HG03025 (cell line): ENCODE measurements around the gene MED20.
A peak's percentile ranks its signal among the peaks of the same experiment; 100 is the strongest.
"Not testable (repeated sequence)": the region's sequence is repeated elsewhere in the genome, so short reads cannot be mapped to it uniquely, and the experiment has no call there.

Experiments used
- ATAC-seq: cut with Tn5 transposase; IDR thresholded peaks from one replicate; pipeline ENCODE4 v1.9.1; 2021; ENCODE audit warnings: mild to moderate bottlenecking, moderate library complexity; ENCODE audit not compliant: unreplicated experiment, low FRiP score

MED20 gene, protein sequence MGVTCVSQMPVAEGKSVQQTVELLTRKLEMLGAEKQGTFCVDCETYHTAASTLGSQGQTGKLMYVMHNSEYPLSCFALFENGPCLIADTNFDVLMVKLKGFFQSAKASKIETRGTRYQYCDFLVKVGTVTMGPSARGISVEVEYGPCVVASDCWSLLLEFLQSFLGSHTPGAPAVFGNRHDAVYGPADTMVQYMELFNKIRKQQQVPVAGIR

DNA sequence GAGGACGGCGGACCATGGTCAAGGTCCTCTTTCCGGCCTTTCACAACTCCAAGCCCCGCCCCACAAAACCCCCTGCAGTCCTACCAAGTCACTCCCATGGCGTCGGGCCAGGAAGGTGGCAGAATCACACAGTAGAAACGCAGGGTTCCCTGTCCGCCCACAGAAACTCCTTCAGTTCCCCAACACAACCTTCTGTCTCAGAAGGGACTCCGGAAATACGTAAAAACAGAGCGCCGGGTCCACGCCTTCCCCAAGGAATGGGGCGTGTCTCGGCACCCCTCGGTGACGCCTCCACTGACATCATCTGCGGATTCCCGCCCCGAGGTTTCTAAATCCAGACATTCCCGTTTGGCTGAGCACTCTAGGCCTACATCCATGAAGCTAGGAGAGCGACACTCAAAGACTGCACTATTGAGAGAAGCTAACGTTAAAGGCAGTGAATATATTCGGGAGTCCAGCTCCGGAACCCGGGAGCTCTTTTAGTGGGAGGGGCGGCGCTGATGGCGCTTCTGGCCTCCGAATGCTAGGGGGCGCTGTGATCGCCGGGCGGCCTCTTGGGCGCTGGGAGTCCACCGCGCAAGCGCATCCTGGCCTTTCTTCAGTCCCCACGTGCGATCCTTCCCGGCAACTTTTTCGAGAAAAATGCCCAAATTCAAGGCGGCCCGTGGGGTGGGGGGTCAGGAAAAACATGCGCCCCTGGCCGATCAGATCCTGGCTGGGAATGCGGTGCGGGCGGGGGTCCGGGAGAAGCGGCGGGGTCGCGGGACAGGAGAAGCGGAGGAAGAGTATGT is at the start of gene MED20, which contains the start of gene BYSL:
TSS of gene MED20 (minus strand) at position 219 of the 791 bp plus-strand sequence. CDS start at position 98, 121 bp downstream.
TSS of gene BYSL (plus strand) at position 579 of the 791 bp plus-strand sequence. CDS start at position 643, 64 bp downstream.
- ATAC-seq = peak; percentile 86

DNA sequence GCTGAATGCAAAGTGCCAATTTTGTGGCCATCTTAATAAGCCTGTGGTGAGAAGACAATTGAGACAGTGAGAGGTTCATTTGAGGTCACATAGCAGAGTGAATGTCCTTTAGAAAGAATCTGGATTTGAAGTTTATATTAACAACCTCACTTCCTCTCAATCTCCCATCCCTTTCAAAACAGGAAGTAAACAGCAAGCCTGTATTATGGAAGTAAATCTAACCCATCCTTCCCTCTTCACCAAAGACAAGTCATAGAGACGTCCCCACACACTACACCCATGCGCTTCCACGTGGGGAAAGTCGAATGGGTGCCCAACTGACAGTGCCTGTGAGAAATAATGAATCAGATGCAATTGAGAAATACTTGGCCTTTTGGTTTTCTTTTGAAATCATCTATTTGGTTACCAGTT is 49.5 kb upstream of the MED20 start:
- no peak for ATAC-seq

DNA sequence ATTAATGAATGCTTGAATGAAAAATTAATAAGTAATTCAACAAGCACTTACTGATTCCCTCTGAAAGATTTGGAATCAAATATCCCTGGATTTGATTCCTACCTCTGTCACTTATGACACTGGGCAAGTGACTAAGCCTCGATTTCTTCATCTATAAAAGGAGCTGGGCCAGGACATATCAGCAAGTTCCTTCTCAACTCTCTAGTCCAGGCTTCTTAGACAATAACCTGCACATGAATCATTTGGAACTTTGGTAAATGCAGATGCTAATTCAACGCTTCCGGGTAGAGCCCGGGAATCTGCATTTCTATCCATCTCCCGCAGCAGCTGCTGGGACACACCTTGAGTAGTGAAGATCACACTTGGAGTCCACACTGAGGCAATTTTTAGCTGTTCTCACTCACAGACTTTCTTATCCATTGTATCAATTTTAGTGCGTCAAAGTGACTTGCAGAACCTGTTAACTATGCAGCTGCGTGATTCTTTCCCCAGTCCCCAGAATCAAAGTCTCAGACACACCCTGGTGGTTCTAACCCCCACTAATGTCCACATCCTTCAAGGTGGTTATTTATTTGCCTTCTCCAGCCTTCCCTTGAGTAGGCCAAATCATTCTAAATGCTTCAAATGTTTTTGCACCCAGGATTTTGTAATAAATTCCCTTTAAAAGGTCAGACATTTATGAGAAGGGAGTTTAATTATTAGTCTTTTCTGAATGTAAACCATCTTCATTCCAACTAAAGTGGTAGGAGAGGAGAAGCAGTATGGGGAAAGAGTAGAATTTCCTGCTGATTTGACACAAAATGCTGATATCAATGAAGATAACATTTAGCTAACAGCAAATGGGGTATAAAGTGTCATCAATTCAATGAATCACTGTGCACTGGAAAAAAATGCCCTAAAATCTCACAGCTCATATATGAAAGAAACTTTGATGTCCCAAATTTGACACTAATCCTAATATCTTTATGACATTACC is 46.7 kb upstream of the MED20 start:
- no peak for ATAC-seq

DNA sequence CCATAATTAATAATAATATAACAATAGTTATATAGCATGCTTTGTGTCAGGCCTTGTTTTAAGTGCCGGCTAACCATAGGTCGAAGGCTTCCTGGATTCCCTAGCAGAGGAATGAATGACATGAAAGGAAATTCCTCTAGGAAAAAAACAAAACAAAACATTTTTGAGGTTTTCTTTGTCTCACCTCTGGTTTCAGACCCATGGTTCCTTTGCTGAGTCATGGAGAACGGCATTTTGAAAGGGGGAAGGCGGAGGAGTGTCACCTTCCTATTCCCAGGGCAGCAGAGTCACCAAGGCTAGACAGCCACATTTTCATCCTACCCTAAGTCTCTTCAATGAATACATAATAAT is 46.0 kb upstream of the MED20 start:
- ATAC-seq = no peak

DNA sequence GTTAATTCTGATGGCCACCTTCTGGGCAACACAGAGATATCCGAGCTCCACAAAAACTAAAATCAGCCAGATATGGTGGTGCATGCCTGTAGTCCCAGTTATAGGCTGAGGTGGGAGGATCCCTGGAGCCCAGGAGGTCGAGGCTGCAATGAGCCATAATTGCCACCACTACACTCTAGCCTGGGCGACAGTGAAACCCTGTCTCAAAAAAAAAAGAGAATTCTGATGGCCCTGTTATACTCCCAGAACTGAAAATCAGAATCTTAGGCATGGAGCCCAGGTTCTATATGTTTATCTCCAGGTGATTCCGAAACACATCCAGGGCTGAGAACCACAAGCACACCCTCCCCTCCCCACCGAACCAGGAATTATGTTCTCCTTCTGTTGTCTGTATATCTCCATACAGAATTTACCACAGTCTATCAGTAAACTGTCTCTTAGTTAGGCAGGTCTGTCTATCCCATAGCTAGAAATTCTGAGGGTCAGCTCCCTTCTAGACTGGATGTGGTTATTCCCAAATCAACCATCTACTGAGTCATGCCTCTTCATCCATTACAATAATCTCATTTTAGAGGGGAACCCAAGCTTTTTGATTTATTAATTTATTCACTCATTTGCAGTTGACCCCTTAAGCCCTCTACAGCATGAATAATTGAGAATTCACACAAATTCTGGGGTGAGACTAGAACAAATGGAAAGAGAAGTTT is 45.4 kb upstream of the MED20 start:
- no peak for ATAC-seq

DNA sequence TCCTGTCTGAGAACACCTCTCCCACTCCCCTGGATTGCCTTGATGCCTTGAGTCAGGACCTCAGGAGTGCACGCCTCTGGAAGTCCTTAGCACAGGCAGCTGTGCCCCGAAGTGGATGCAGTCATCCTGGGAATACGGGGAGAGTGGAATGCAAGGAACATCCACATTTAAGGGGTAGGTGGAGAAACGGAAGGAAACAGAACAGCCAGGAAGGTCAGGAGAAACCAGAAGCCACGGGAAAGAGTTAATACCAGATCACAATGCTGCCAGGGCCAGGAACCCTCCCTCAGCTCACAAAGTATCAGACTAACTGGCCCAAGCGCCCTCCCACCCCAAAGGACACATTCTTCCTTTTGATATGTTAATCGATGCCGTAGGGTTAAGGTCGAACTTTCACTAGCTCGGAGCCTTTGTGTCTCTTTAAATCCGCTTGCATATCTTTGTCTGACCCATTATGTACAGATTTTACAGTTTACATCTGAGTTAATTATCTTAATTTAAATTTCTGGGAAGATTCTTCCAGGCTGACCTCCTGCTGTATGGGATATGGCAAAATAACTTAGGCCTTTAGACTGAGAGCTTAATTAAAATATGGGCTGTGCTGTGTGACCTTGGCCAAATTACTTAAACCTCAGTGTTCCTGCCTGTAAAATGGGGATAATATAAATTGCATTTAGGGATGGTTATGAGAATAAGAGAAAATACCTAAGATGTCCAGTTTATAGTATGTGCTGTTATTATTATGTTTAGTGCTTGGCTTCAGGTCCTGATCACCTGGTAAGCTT is 44.7 kb upstream of the MED20 start:
- ATAC-seq = no peak

DNA sequence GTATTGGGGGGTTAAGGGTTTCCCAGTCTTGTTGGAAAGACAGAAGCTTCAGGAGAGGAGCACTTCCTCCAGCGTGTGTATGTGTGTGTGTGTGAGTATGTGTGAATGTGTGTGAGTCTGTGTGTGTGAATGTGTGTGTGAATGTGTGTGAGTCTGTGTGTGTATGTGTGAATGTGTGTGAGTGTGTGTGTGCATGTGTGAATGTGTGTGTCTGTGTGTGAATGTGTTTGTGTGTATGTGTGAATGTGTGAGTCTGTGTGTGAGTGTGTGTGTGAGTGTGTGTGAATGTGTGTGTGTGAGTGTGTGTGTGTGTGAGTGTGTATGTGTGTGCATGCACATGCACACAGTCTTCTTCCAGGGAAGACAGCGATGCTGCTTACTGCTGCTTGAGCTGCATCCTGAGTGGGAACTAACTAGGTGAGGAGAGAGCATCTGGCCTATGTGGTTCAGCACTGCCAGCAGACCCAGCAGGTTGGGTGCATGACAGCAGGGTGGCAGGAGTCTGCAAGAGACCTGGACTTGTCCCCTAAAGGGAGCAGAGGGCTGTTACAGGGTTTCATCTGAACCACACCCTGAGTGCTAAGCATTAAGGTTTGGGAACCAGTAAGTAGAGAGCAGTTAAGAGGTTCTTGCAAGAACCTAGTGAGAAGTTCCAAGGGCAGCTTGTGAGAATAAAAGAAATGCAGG is 43.4 kb upstream of the MED20 start:
- no peak for ATAC-seq

DNA sequence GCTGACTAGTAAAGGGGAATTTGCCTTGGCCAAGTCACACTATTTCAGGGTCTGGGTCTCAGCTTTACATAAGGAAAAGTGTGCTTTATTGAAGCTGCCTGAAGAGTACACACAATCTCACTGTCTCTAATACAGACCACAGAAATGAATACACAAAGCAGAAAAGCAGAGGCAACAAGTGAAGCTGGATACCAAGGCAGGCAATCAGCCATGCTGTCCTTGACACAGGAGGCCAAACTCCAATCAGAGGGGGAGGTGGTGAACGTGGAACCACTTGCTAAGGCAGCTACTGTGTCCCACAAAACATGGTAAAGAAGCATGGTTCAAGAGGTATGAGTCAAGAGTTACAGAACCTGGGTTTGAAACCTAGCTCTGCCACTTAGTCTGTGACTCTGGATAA is 42.4 kb upstream of the MED20 start:
- no peak for ATAC-seq

DNA sequence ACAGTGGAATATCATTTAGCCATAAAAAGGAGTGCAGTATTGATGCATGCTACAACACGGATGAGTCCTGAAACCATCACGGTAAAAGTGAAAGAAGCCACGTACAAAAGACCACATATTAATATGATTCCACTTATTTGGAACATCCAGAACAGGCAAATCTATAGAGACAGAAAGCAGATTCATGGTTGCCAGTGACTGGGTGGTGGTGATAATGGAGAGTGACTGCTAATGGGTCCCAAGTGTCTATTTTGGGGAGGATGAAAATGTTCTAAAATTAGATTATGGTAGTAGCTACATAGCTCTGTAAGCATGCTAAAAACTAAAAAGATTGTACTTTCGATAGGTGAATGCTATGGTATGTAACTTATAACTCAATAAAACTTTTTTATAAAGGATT is 39.1 kb upstream of the MED20 start:
- ATAC-seq = no peak

DNA sequence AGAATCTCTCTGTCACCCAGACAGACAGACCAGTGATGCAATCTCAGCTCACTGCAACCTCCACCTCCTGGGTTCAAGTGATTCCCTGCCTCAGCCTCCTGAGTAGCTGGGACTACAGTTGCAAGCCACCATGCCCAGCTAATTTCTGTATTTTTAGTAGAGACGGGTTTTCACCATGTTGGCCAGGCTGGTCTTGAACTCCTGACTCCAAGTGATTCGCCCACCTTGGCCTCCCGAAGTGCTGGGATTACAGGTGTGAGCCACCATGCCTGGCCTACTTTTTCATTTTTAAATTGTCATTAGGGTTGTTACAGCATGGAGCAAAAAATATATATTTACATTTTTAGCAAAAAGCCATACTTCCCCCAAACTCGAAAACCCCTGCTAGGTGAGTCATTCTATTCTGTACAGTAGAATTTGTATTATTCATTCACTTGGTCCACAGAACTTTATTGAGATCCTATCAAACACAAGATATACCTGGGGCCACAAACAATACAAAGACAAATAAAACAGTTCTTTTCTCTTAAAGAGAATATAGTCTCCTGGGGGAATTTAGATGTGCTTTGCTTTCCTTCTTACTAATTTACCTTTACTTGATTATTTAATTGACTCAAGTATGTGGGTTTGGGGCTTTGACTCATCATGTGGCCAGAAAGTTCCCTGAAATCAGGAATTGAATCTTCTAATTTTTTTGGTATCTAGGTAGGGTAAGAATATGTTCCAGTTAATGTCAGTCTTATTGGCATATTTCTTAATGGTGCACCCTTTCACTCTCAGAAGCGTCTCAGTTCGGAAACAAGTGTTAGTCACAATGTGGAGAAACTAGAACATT is 37.3 kb upstream of the MED20 start:
- no peak for ATAC-seq

DNA sequence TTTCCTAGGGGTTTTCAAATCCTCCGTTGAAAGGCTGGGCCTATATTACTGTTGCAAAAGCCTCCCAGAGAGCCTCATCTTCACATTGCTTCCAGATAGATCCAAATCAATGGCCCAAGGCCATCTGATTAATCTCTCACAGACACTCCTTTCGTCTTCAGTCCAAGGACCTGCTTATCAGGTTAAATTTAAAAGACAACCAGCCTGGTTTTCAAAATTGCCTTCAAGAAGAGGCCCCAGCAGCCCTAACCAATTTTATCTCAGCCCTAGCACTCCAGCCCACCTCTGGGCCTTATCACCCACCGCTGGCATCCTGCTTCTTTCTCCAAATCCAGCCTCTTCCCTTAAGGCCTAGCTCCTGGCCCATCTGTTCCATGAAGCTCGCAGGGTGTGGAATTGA is 36.2 kb upstream of the MED20 start:
- ATAC-seq = no peak

DNA sequence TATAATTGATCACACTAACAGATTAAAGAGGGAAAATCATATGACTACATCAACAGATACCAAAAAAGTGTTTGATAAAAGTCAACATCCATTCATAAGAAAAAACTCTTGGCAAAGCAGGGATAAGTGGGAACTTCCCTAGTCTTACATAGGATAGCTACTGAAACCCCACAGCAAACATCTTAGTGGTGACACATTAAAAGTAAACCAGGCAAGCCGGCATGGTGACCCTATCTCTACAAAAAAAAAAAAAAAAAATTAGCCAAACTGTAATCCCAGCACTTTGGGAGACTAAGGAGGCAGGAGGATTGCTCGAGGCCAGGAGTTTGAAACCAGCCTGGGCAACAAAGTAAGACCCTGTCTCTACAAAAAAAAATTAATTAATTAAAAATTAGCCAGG is 34.5 kb upstream of the MED20 start:
- no peak for ATAC-seq

DNA sequence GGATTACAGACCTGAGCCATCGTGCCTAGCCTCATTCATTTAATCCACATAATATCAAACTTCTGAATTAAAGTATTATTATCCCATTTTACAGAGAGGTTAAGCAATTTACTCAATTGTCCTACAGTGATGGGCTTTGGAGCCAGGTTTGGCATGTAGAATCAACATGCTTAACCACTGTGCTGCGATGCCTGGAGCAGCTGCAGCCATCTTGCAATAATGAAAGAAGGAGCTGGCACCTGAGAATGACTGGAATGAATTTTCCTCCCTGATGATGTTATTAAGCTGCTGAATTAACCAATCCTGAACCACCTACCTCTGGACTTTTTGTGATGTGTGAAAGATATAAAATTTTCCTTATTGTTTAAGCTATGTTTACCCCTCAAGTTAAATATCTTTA is 33.7 kb upstream of the MED20 start:
- no peak for ATAC-seq

DNA sequence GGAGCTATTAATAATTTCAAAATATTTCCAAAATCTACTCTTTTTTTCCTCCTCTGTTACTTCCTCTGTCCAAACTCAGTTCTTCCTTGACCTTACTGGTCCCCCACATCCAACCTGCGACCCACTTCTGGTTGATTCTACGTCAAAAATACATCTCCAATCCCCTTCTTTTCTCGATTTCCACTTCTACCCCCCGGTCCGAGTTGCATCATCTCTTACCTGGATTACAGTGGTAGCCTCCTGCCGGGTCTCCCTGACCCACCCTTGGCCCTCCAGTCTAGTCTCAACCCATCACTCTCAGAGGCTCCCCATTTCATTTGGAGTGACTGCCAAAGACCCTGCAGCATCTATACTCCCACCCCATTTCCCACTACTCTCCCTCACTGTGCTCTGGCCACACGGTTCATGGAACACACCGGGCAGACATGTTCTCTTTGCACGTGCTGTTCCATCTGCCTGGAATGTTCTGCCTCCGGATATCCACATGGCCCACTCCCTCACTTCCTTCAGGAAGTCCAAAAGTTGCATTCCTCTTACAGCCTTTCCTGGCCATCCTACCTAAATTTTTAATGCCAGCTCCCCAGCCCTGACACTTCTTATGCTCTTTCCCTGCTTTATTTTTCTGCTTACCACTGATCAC is 26.8 kb upstream of the MED20 start:
- no peak for ATAC-seq

DNA sequence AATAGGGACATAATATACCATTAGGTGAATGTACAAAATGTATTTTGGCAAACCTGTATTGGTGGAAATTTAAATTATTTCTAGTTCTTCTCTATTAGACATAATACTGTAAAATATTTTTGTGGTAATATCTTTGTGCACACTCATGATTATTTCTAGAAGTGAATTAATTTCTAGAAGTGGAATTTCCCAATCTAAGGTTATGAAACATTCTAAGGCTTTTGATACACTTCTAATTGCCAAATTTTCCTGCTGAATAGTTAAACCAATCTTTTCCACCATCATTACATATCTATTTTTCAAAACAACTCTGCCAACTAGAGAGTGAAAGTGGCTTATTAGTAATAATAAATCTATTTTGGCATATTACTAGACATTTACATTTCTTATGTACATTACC is 22.5 kb upstream of the MED20 start:
- no peak for ATAC-seq

DNA sequence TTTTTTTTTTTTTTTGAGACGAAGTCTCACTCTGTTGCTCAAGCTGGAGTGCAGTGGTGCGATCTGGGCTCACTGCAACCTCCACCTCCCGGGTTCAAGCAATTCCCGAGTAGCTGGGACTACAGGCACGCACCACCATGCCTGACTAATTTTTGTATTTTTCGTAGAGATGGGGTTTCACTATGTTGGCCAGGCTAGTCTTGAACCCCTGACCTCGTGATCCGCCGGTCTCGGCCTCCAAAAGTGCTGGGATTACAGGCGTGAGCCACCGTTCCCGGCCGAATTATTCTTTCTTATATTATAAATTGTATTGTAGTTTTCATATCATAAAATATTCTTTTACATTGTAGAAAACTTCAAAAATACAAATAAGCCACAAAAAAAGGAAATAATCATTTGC is 21.9 kb upstream of the MED20 start:
- not testable (repeated sequence) for ATAC-seq

DNA sequence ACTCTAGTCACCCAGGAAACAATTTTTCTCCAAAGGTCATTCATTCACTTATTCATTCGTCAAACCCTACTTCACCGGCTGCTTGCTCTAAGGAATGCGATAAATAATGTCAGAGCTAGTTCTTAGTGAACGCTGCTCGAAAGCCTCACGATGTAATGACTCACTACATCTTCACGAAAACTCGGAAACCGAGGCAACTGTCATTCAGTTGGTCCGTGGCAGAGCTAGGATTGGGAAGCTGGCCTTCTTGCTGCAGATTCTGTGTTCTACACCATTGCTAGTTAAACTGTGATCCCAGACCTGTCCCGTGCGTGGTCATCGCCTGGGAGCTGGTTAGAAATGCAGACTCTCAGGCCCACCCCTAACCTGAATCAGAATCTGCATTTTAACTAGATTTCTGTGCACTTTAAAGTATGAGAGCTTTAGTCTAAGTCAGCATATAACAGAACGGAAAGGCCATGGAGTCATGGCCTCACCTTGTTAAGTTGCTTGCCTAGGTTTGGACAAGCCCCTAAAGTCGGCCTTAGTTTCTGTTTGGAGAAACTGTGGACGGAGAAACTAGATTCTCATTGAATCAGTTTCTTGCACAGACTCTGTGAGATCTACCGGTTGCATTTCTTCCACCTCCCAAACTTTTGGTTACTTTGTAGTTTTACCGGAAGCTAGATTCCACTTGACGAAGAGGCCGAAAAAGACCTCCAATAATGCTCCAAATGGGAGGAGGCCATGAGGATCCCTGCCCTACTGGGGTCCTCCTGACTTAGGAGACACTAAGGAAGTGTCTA is 21.3 kb upstream of the MED20 start:
- peak; percentile 2 for ATAC-seq
